PC-9 (cell line): ENCODE results near the gene ARMC6.

Experiments used
- EZH2 ChIP-seq: fragments of 200-600 bp; sonication (generic); IDR thresholded peaks from 2 replicates; pipeline ENCODE4 v1.8.0; 2017; ENCODE audit warnings: antibody characterized with exemption, low read depth
- TF ChIP-seq, protein P1 (sequence below): fragments of 200-600 bp; sonication (generic); conservative IDR thresholded peaks from 2 replicates; pipeline ENCODE4 v1.6.1; 2017; ENCODE audit warnings: mixed run types, antibody characterized with exemption, mild to moderate bottlenecking, moderate library complexity

- no peak for TF ChIP-seq EZH2
- TF ChIP-seq, protein P1, sequence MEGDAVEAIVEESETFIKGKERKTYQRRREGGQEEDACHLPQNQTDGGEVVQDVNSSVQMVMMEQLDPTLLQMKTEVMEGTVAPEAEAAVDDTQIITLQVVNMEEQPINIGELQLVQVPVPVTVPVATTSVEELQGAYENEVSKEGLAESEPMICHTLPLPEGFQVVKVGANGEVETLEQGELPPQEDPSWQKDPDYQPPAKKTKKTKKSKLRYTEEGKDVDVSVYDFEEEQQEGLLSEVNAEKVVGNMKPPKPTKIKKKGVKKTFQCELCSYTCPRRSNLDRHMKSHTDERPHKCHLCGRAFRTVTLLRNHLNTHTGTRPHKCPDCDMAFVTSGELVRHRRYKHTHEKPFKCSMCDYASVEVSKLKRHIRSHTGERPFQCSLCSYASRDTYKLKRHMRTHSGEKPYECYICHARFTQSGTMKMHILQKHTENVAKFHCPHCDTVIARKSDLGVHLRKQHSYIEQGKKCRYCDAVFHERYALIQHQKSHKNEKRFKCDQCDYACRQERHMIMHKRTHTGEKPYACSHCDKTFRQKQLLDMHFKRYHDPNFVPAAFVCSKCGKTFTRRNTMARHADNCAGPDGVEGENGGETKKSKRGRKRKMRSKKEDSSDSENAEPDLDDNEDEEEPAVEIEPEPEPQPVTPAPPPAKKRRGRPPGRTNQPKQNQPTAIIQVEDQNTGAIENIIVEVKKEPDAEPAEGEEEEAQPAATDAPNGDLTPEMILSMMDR, result no peak
These were observed 21.0 kb downstream of the ARMC6 start for GRCh38 chr19:19054315-19054938.
